ENCODE data around the gene TSPYL1. TPM values are rescaled to one million over a fixed set of nuclear protein-coding genes. Genes with fewer than 3 reads are reported as not detected.

The TSPYL1 gene
- 79.3 and 84.8 TPM in 2 replicates for polyA plus RNA-seq
- polyA minus RNA-seq, result 158 and 160 TPM in 2 replicates

DNA sequence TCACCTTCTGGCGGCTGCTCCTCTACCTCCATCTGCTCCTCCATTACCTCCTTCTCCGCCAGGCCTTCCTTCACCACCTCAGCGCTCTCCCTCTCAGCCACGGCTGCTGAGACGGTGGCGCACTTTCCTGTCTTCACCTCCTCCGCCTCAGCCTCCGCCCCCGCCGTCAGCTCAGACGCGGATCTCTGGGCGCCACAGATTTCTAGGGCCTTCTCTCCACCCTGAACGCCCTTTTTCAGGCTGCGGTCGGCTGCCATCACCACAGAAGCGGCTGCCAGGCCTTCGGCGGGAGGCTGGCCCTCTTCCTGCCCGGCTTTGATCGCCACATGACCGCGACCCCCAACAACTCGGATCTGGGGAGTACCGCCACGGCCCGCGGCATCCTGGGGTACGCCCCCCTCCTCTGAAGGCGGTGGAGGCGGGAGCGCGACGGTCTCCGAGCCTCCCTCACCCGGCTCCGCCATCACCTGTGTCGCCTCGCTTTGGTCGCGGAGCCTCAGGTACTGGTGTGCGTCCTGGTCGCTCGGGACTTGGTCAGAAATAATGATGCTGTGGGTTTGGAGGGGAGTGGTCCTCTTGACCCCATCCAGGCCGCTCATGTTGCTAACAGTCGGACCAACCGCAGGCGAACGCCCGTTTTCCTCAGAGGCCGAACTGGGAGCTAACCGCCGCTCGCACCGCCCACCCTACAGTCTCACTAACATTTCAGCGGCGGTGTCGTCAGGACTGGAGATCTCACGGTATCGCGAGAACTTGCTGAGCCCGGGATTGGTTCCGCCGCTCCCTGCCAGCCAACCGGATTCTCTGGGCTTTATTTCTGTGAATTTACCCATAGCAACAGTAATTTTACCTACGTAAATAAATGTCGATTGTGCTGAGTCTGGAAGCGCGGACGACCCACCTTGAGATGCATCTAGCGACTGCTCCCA, at the start of gene TSPYL1:
TSS of gene TSPYL1 (minus strand) at position 699 of the 929 bp plus-strand sequence. CDS start at position 599, 100 bp downstream.
- Histone ChIP-seq H2AFZ (ENCODE audit: low read depth, low read length) (peak within 1 kb of the TSS; percentile 91), H3K9ac (ENCODE audit: low read length) (peak within 1 kb of the TSS; percentile 99), H3K9me2 (ENCODE audit: insufficient read depth, low read length) (no peaks in the 10 kb centered on the region), H3K9me3 (ENCODE audit: low read length) (no peaks in the 10 kb centered on the region), H3K27me3 (ENCODE audit: insufficient read depth, low read depth, low read length) (no peaks in the 10 kb centered on the region), H3K4me2 (ENCODE audit: low read length) (peak within 1 kb of the TSS; percentile 99), H3K36me3 (ENCODE audit: insufficient read depth, low read length) (peaks cover 16% of the 10 kb centered on the region), H3F3A (ENCODE audit: insufficient read depth, low read length, poor library complexity, severe bottlenecking) (peaks cover 5% of the 10 kb centered on the region), H3K27ac (ENCODE audit: low read length) (peak within 1 kb of the TSS; percentile 99), H3K4me3 (ENCODE audit: low read length) (peak within 1 kb of the TSS; percentile 92), H3K79me2 (replicated peaks; ENCODE audit: insufficient read depth, low read length) (peaks cover 39% of the 10 kb centered on the region), H4K20me1 (ENCODE audit: insufficient read depth) (peaks cover 23% of the 10 kb centered on the region)
- TF ChIP-seq SMC3 (conservative IDR thresholded peaks at IDR 0.05; ENCODE audit: poor library complexity), result no peak
- TF ChIP-seq EZH2 (IDR thresholded peaks at IDR 0.05; ENCODE audit: borderline replicate concordance, insufficient read depth, low read length, poor library complexity, severe bottlenecking), result no peak
- TF ChIP-seq EP300 (conservative IDR thresholded peaks at IDR 0.05; ENCODE audit: poor library complexity, severe bottlenecking), result peak; percentile 89
- TF ChIP-seq, protein P1, sequence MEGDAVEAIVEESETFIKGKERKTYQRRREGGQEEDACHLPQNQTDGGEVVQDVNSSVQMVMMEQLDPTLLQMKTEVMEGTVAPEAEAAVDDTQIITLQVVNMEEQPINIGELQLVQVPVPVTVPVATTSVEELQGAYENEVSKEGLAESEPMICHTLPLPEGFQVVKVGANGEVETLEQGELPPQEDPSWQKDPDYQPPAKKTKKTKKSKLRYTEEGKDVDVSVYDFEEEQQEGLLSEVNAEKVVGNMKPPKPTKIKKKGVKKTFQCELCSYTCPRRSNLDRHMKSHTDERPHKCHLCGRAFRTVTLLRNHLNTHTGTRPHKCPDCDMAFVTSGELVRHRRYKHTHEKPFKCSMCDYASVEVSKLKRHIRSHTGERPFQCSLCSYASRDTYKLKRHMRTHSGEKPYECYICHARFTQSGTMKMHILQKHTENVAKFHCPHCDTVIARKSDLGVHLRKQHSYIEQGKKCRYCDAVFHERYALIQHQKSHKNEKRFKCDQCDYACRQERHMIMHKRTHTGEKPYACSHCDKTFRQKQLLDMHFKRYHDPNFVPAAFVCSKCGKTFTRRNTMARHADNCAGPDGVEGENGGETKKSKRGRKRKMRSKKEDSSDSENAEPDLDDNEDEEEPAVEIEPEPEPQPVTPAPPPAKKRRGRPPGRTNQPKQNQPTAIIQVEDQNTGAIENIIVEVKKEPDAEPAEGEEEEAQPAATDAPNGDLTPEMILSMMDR (IDR thresholded peaks at IDR 0.05; ENCODE audit: poor library complexity, severe bottlenecking), result peak; percentile 42
- peak; percentile 13 for TF ChIP-seq RAD21 (conservative IDR thresholded peaks at IDR 0.05)
- peak; percentile 99 for TF ChIP-seq POLR2AphosphoS5 (IDR thresholded peaks at IDR 0.05)
- TF ChIP-seq, protein P2, sequence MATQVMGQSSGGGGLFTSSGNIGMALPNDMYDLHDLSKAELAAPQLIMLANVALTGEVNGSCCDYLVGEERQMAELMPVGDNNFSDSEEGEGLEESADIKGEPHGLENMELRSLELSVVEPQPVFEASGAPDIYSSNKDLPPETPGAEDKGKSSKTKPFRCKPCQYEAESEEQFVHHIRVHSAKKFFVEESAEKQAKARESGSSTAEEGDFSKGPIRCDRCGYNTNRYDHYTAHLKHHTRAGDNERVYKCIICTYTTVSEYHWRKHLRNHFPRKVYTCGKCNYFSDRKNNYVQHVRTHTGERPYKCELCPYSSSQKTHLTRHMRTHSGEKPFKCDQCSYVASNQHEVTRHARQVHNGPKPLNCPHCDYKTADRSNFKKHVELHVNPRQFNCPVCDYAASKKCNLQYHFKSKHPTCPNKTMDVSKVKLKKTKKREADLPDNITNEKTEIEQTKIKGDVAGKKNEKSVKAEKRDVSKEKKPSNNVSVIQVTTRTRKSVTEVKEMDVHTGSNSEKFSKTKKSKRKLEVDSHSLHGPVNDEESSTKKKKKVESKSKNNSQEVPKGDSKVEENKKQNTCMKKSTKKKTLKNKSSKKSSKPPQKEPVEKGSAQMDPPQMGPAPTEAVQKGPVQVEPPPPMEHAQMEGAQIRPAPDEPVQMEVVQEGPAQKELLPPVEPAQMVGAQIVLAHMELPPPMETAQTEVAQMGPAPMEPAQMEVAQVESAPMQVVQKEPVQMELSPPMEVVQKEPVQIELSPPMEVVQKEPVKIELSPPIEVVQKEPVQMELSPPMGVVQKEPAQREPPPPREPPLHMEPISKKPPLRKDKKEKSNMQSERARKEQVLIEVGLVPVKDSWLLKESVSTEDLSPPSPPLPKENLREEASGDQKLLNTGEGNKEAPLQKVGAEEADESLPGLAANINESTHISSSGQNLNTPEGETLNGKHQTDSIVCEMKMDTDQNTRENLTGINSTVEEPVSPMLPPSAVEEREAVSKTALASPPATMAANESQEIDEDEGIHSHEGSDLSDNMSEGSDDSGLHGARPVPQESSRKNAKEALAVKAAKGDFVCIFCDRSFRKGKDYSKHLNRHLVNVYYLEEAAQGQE (IDR thresholded peaks at IDR 0.05; ENCODE audit: borderline replicate concordance), result peak; percentile 95
- peak; percentile 88 for TF ChIP-seq TAF1 (IDR thresholded peaks at IDR 0.05; ENCODE audit: low read depth)
- TF ChIP-seq MXI1 (conservative IDR thresholded peaks at IDR 0.05; ENCODE audit: poor library complexity, severe bottlenecking), result peak; percentile 66

DNA sequence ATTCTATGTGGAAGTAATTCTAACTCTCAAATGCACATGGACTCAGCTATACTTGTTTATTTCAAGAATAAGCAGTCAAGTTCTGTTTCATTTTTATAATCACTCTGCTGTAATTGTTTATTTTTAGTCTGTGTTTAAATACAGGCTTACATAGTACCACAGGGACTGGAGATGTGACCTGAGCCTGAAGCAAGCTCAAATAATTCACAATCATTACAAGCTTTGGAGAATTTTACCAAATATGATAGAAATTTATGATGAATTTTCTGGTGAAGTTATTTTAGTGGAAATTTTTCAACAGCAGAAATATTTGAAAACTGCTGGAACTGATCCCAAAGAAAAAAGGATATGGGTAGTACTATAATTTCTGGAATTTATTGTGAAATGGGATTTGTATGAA, 49.4 kb upstream of the TSPYL1 start:
- H3K4me3 ChIP-seq (ENCODE audit: low read length), result no peak overlapping the region

More for the DNA sequence above, 49.4 kb upstream of the TSPYL1 start:
- Histone ChIP-seq H3K9me3 (ENCODE audit: low read length) (no peaks in the 10 kb centered on the region), H3K9ac (ENCODE audit: low read length) (no peak overlapping the region), H3K4me2 (ENCODE audit: low read length) (no peak overlapping the region), H4K20me1 (ENCODE audit: insufficient read depth) (no peaks in the 10 kb centered on the region), H3K79me2 (replicated peaks; ENCODE audit: insufficient read depth, low read length) (no peaks in the 10 kb centered on the region), H2AFZ (ENCODE audit: low read depth, low read length) (no peak overlapping the region), H3K36me3 (ENCODE audit: insufficient read depth, low read length) (no peaks in the 10 kb centered on the region), H3K9me2 (ENCODE audit: insufficient read depth, low read length) (no peaks in the 10 kb centered on the region), H3F3A (ENCODE audit: insufficient read depth, low read length, poor library complexity, severe bottlenecking) (no peaks in the 10 kb centered on the region), H3K27me3 (ENCODE audit: insufficient read depth, low read depth, low read length) (no peaks in the 10 kb centered on the region), H3K27ac (ENCODE audit: low read length) (no peak overlapping the region)
- TF ChIP-seq, protein P2 (IDR thresholded peaks at IDR 0.05; ENCODE audit: borderline replicate concordance), result no peak
- TF ChIP-seq SMC3 (conservative IDR thresholded peaks at IDR 0.05; ENCODE audit: poor library complexity) (no peak), EZH2 (IDR thresholded peaks at IDR 0.05; ENCODE audit: borderline replicate concordance, insufficient read depth, low read length, poor library complexity, severe bottlenecking) (no peak), EP300 (conservative IDR thresholded peaks at IDR 0.05; ENCODE audit: poor library complexity, severe bottlenecking) (no peak), TAF1 (IDR thresholded peaks at IDR 0.05; ENCODE audit: low read depth) (no peak), MXI1 (conservative IDR thresholded peaks at IDR 0.05; ENCODE audit: poor library complexity, severe bottlenecking) (no peak), POLR2AphosphoS5 (IDR thresholded peaks at IDR 0.05) (no peak)
